Activated CD8-positive, alpha-beta T cell treated with anti-CD3 and anti-CD28 coated beads, Interleukin-2, amount 10 ng/mL, durations not matched to agents 7 days and 5 days (primary cell): Measurements from ENCODE around the gene DHRS4. TPM values are rescaled to one million over a fixed set of nuclear protein-coding genes. Genes with fewer than 3 reads are reported as not detected.
"Not testable (repeated sequence)": the region's sequence is repeated elsewhere in the genome, so short reads cannot be mapped to it uniquely, and the experiment has no call there.

ENCODE experiments used
- ATAC-seq: fragments of 150-1000 bp; cut with Tn5 transposase; one replicate; pipeline ENCODE4 v1.10.0; 2021; ENCODE audit warnings: moderate library complexity
- CTCF ChIA-PET: fragments of 350-600 bp; sonication (Branson Sonifier 250); formaldehyde crosslinking; loops from one replicate; lab custom pipeline; 2021; ENCODE audit warnings: antibody characterized with exemption; lab: Charles Lee
- POLR2A ChIA-PET: fragments of 350-600 bp; sonication (Branson Sonifier 250); formaldehyde crosslinking; loops from one replicate; lab custom pipeline; 2021; ENCODE audit warnings: antibody characterized with exemption; lab: Charles Lee
- DNase-seq: peaks from one replicate; pipeline ENCODE4 v3.0.0-alpha.2; 2020
- H3K27ac Mint-ChIP-seq: one replicate; pipeline ENCODE4 v1.8.0; 2021; ENCODE audit warnings: mild to moderate bottlenecking, mixed read lengths
- H3K27me3 Mint-ChIP-seq: one replicate; pipeline ENCODE4 v1.8.0; 2021; ENCODE audit warnings: low read depth, mixed read lengths
- H3K36me3 Mint-ChIP-seq: one replicate; pipeline ENCODE4 v1.8.0; 2021; ENCODE audit warnings: low read depth, mixed read lengths
- H3K4me1 Mint-ChIP-seq: one replicate; pipeline ENCODE4 v1.8.0; 2021; ENCODE audit warnings: low read depth, mixed read lengths
- H3K4me3 Mint-ChIP-seq: one replicate; pipeline ENCODE4 v1.8.0; 2021; ENCODE audit warnings: mild to moderate bottlenecking, mixed read lengths
- H3K9me3 Mint-ChIP-seq: one replicate; pipeline ENCODE4 v1.8.0; 2022; ENCODE audit warnings: mixed read lengths; ENCODE audit not compliant: insufficient read depth
- total RNA-seq, 2 experiments: library from RNA; stranded (reverse); gene quantifications; one replicate each; pipeline ENCODE4 v1.2.3, GENCODE V29; 2021

The DHRS4 gene
- total RNA-seq, 2 experiments from 2014 or later = 18.3 to 19.4 TPM

GRCh38 chr14:23961704-23962103 is 8.1 kb downstream of the DHRS4 start:
- H3K36me3 Mint-ChIP-seq, DNase-seq, H3K4me1 Mint-ChIP-seq, H3K9me3 Mint-ChIP-seq, ATAC-seq, H3K27me3 Mint-ChIP-seq, H3K4me3 Mint-ChIP-seq, POLR2A ChIA-PET, H3K27ac Mint-ChIP-seq, CTCF ChIA-PET: not testable (repeated sequence)

- H3K4me1 Mint-ChIP-seq, H3K9me3 Mint-ChIP-seq, DNase-seq, CTCF ChIA-PET, POLR2A ChIA-PET, ATAC-seq, H3K4me3 Mint-ChIP-seq, H3K27ac Mint-ChIP-seq, H3K27me3 Mint-ChIP-seq, H3K36me3 Mint-ChIP-seq: not testable (repeated sequence)
These were observed 15.5 kb downstream of the DHRS4 start for GRCh38 chr14:23969130-23969480.

- peaks cover 10% of the 10 kb centered on the region for H3K36me3 Mint-ChIP-seq
- H3K27me3 Mint-ChIP-seq, H3K4me3 Mint-ChIP-seq, CTCF ChIA-PET, H3K4me1 Mint-ChIP-seq, POLR2A ChIA-PET, H3K9me3 Mint-ChIP-seq, H3K27ac Mint-ChIP-seq: not testable (repeated sequence)
- DNase-seq = peak; percentile 54
- peak; percentile 95 for ATAC-seq
These were observed 16.1 kb downstream of the DHRS4 start for GRCh38 chr14:23969481-23970282.

GRCh38 chr14:23970283-23970659 is 16.7 kb downstream of the DHRS4 start:
- H3K9me3 Mint-ChIP-seq, CTCF ChIA-PET, DNase-seq: not testable (repeated sequence)

GRCh38 chr14:23973178-23973577 is 19.6 kb downstream of the DHRS4 start:
- H3K27ac Mint-ChIP-seq, POLR2A ChIA-PET, H3K4me3 Mint-ChIP-seq, DNase-seq, ATAC-seq, H3K9me3 Mint-ChIP-seq, H3K27me3 Mint-ChIP-seq, H3K4me1 Mint-ChIP-seq, CTCF ChIA-PET: not testable (repeated sequence)
- H3K36me3 Mint-ChIP-seq = peaks cover 22% of the 10 kb centered on the region

More at GRCh38 chr14:23970283-23970659, 16.7 kb downstream of the DHRS4 start:
- H3K4me1 Mint-ChIP-seq, POLR2A ChIA-PET, H3K4me3 Mint-ChIP-seq, H3K27ac Mint-ChIP-seq, H3K27me3 Mint-ChIP-seq: not testable (repeated sequence)
- H3K36me3 Mint-ChIP-seq = peaks cover 15% of the 10 kb centered on the region
- ATAC-seq = peak; percentile 8

GRCh38 chr14:23974041-23974440 is 20.5 kb downstream of the DHRS4 start:
- H3K4me3 Mint-ChIP-seq, H3K27me3 Mint-ChIP-seq, POLR2A ChIA-PET, ATAC-seq, H3K9me3 Mint-ChIP-seq, H3K4me1 Mint-ChIP-seq, DNase-seq: not testable (repeated sequence)
- H3K36me3 Mint-ChIP-seq = peaks cover 22% of the 10 kb centered on the region
- CTCF ChIA-PET = interaction anchor here (1.1 to 1.4 kb wide), 3 partner anchors 41 to 135 kb away, joined by 4 to 5 read pairs (median 5); no protein-coding TSS in a partner anchor
- peak overlapping the region; percentile 27 for H3K27ac Mint-ChIP-seq

- POLR2A ChIA-PET, DNase-seq, H3K27me3 Mint-ChIP-seq, H3K4me1 Mint-ChIP-seq, H3K4me3 Mint-ChIP-seq, ATAC-seq, H3K9me3 Mint-ChIP-seq, H3K27ac Mint-ChIP-seq: not testable (repeated sequence)
- CTCF ChIA-PET = interaction anchor here (0.8 kb wide), 1 partner anchor 131 kb away, joined by 3 read pairs; no protein-coding TSS in a partner anchor
- peaks cover 23% of the 10 kb centered on the region for H3K36me3 Mint-ChIP-seq
These were observed 23.6 kb downstream of the DHRS4 start for GRCh38 chr14:23977208-23977607.

- DNase-seq, CTCF ChIA-PET, ATAC-seq, H3K27ac Mint-ChIP-seq, POLR2A ChIA-PET, H3K27me3 Mint-ChIP-seq, H3K9me3 Mint-ChIP-seq, H3K4me3 Mint-ChIP-seq: not testable (repeated sequence)
- Mint-ChIP-seq H3K36me3 (peaks cover 12% of the 10 kb centered on the region), H3K4me1 (peaks cover 15% of the 10 kb centered on the region)
These were observed 28.6 kb downstream of the DHRS4 start for GRCh38 chr14:23981951-23982813.

- H3K9me3 Mint-ChIP-seq = no peaks in the 10 kb centered on the region
- no peak overlapping the region for H3K4me3 Mint-ChIP-seq
- H3K36me3 Mint-ChIP-seq = peaks cover 18% of the 10 kb centered on the region
- ChIA-PET POLR2A (no interaction called here), CTCF (no interaction called here)
- no peak overlapping the region for H3K27ac Mint-ChIP-seq
- no peak for ATAC-seq
- no peaks in the 10 kb centered on the region for H3K27me3 Mint-ChIP-seq
- no peak for DNase-seq
- H3K4me1 Mint-ChIP-seq = peaks cover 40% of the 10 kb centered on the region
These were observed 31.5 kb downstream of the DHRS4 start for GRCh38 chr14:23984891-23985602.

- H3K9me3 Mint-ChIP-seq, H3K27me3 Mint-ChIP-seq, DNase-seq, POLR2A ChIA-PET: not testable (repeated sequence)
- Mint-ChIP-seq H3K36me3 (peaks cover 14% of the 10 kb centered on the region), H3K4me1 (peaks cover 41% of the 10 kb centered on the region), H3K27ac (peak overlapping the region; percentile 82), H3K4me3 (peak overlapping the region; percentile 79)
- peak; percentile 29 for ATAC-seq
- CTCF ChIA-PET = interaction anchor here (0.8 to 2.1 kb wide), 2 partner anchors 70 to 120 kb away, joined by 3 to 9 read pairs; no protein-coding TSS in a partner anchor
These were observed 34.6 kb downstream of the DHRS4 start for GRCh38 chr14:23988223-23988606.

GRCh38 chr14:23988607-23989363 is 35.2 kb downstream of the DHRS4 start, which contains the start of gene DHRS4L2:
DHRS4L2 (plus strand) TSS chr14:23988929; CDS start chr14:23988948, 19 bp downstream.
- H3K27ac Mint-ChIP-seq = peak within 1 kb of the TSS; percentile 82

More at GRCh38 chr14:23988607-23989363, 35.2 kb downstream of the DHRS4 start, which contains the start of gene DHRS4L2:
- ATAC-seq (peak; percentile 98), DNase-seq (peak; percentile 86)
- peaks cover 41% of the 10 kb centered on the region for H3K4me1 Mint-ChIP-seq
- H3K4me3 Mint-ChIP-seq = peak within 1 kb of the TSS; percentile 79
- CTCF ChIA-PET = interaction anchor here (0.8 to 2.1 kb wide), 3 partner anchors 69 to 120 kb away, joined by 3 to 9 read pairs (median 4); no protein-coding TSS in a partner anchor
- H3K36me3 Mint-ChIP-seq = peaks cover 11% of the 10 kb centered on the region
- H3K9me3 Mint-ChIP-seq, H3K27me3 Mint-ChIP-seq, POLR2A ChIA-PET: not testable (repeated sequence)
